Heart left ventricle (tissue), 16 donors: Measurements from ENCODE around the gene TENT5D. TPM values are rescaled to one million over a fixed set of nuclear protein-coding genes. Genes with fewer than 3 reads are reported as not detected.
"Not testable (repeated sequence)": the region's sequence is repeated elsewhere in the genome, so short reads cannot be mapped to it uniquely, and the experiment has no call there.

Experiments
- ATAC-seq, 4 donors: fragments of 200-7000 bp; cut with Tn5 transposase; one replicate each; pipeline ENCODE4 v1.9.1; 2020 to 2022; ENCODE audit warnings: moderate library complexity in 4 of 4, mild to moderate bottlenecking in 3 of 4, moderate number of reproducible peaks in 1 of 4
- DNase-seq, 5 donors: peaks; one replicate each; pipeline ENCODE4 v3.0.0-alpha.2; 2020
- H3K27ac ChIP-seq, 12 donors: fragments of 200-600 bp; sonication (generic) in 4 of 12; one replicate each; pipeline versions ENCODE4 v1.5.0 to v1.8.0; 2016 to 2022; ENCODE audit warnings: mild to moderate bottlenecking in 2 of 12
- H3K27me3 ChIP-seq, 9 donors: fragments of 200-600 bp; sonication (generic) in 2 of 9; one replicate each; pipeline versions ENCODE4 v1.5.1 to v1.8.0; 2016 to 2022; ENCODE audit warnings: mild to moderate bottlenecking in 3 of 9
- H3K36me3 ChIP-seq, 9 donors: fragments of 200-600 bp; sonication (generic) in 2 of 9; one replicate each; pipeline versions ENCODE4 v1.5.0 to v1.8.0; 2018 to 2022; ENCODE audit warnings: mild to moderate bottlenecking in 2 of 9
- H3K4me1 ChIP-seq, 12 donors: fragments of 200-600 bp; sonication (generic) in 4 of 12; one replicate each; pipeline versions ENCODE4 v1.5.0 to v1.8.0; 2016 to 2022; ENCODE audit warnings: mild to moderate bottlenecking in 3 of 12
- H3K4me3 ChIP-seq, 12 donors: fragments of 200-600 bp; sonication (generic) in 4 of 12; one replicate each; pipeline versions ENCODE4 v1.5.0 to v1.8.0; 2017 to 2022; ENCODE audit warnings: mild to moderate bottlenecking in 9 of 12, moderate library complexity in 4 of 12
- H3K9me3 ChIP-seq, 12 donors: fragments of 200-600 bp; sonication (generic) in 4 of 12; one replicate each; pipeline versions ENCODE4 v1.5.0 to v1.8.0; 2016 to 2022; ENCODE audit warnings: mild to moderate bottlenecking in 1 of 12
- CTCF ChIP-seq, 12 donors: fragments of 200-600 bp; sonication (generic) in 4 of 12; IDR thresholded peaks; one replicate each; pipeline versions ENCODE4 v1.5.0 to v1.8.0; 2018 to 2022; ENCODE audit warnings: antibody characterized with exemption in 12 of 12, mild to moderate bottlenecking in 5 of 12
- POLR2A ChIP-seq, 2 donors: fragments of 450-650 bp; IDR thresholded peaks; one replicate each; pipeline ENCODE4 v1.6.1; 2017; ENCODE audit warnings: antibody characterized with exemption in 2 of 2, mild to moderate bottlenecking in 2 of 2, moderate library complexity in 2 of 2
- WGBS, 4 donors: extraction: QIAGEN DNeasy Blood & Tissue Kit in 2 of 4; methylation state at CpG; one replicate each; pipeline versions ENCODE4 v1.1.5 to v1.1.7; 2013 to 2018; 5-methylcytosine and 5-hydroxymethylcytosine counted together
- intact Hi-C, 10 donors: fragments of 100-400 bp; cut with DNase I; formaldehyde crosslinking; loops; one replicate each; pipeline versions ENCODE4 v1.11.1 to v1.14.2; 2022
- long read RNA-seq, 3 donors: library from polyadenylated mRNA; unstranded; transcript quantifications; one replicate each; pipeline ENCODE4 v2.0.0, GENCODE V29; 2020 to 2021
- polyA plus RNA-seq, 2 donors: library from polyadenylated mRNA; stranded (reverse); fragments of 200-250 nt; gene quantifications; one replicate each; pipeline ENCODE4 v1.2.3, GENCODE V29; 2013
- total RNA-seq, 9 donors: library from RNA; depleted of rRNA in 2 of 9; stranded (reverse); fragments of >200 nt in 2 of 9; fragmentation: NEBNext Ultra II Directional in 3 of 9; extraction: Animal tissue kit (Norgen Biotek cat#: 25700) in 3 of 9; gene quantifications; one replicate each; pipeline versions ENCODE4 v1.1.0 to v1.2.4, GENCODE V29; 2016 to 2023
- donor health status: ischemic (EF 13 %, LVEDD 7.1; RV severe dilation, severe dysfunction).
- donor health status: healthy with polysubstance abuse.
- donor health status: DM: no; HTN: yes; CAD: no.
- donor health status: DM: no; HTN: no; CAD: no.
- donor health status: ischemic (EF 25% LVEDD 6.9; RV normal size, moderate dysfunction).
- donor health status: ischemic (EF 25% LVEDD 5.7; RV mildly dilated, moderate dysfunction).
- donor health status: healthy.
- donor health status: DM: yes; HTN: yes; CAD: no.
- donor health status: ischemic (EF 35%, LVEDD 5.7; RV mildly dilated, moderate dysfunction).
- donor health status: nonischemic (EF 11% LVEDD 7.7; RV severe dilation, severe dysfunction).
- donor health status: DM: yes; HTN: yes; CAD: no.
- donor health status: PGD.
- donor health status: ischemic (EF 29% LVEDD 5.4; RV normal size, mild dysfunction).
- donor health status: nonischemic (EF 23%, LVEDD 6.1; RV moderate dilation, normal function).

Gene TENT5D
- total RNA-seq (not detected), polyA plus RNA-seq (not detected)
- long read RNA-seq, donor 1 = 0 reads
- long read RNA-seq, donor 2 = 0 reads
- long read RNA-seq, donor 3, partial matches to known transcripts = 0 of 1 reads
- long read RNA-seq, donor 3, other reads (novel, unspliced or antisense) = 1 of 1 reads

DNA sequence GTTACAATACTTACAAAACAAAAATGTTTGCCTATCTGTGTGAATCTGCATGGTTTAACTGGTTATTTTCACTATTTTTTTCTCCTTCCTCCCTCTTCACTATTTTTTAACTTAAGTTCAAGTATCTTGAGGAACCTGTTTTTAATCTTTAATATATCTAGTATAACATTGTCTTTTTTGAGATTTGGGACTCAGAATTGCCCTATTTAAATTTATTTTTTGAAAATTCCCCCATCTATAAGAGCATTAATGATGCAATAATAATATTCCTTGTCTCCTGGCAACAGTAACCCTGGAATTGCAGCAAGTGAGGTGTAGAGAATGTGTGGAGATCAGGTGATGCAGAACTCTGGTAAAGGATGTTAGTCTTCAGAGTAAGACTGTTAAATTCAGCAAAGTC, at the start of gene TENT5D:
TENT5D (plus strand) TSS at position 301 of the 400 bp plus-strand sequence. CDS start 22,093 bp downstream, outside the sequence.
- Histone ChIP-seq H3K36me3 (no peaks in the 10 kb centered on the region), H3K9me3 (peaks cover 0 to 4% (median 0%) of the 10 kb centered on the region in 12 donors), H3K4me1 (no peaks in the 10 kb centered on the region), H3K27ac (no peak within 1 kb of the TSS), H3K4me3 (no peak within 1 kb of the TSS), H3K27me3 (no peaks in the 10 kb centered on the region)
- TF ChIP-seq CTCF (IDR thresholded peaks at IDR 0.05) (no peak), POLR2A (IDR thresholded peaks at IDR 0.05) (no peak)
- no peak for DNase-seq
- ATAC-seq = no peak
- intact Hi-C loops = no loop called here

DNA sequence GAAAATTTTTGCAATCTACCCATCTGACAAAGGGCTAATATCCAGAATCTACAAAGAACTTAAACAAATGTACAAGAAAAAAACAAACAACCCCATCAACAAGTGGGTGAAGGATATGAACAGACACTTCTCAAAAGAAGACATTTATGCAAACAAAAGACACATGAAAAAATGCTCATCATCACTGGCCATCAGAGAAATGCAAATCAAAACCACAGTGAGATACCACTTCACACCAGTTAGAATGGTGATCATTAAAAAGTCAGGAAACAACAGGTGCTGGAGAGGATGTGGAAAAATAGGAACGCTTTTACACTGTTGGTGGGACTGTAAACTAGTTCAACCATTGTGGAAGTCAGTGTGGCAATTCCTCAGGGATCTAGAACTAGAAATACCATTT, 34.6 kb upstream of the TENT5D start:
- intact Hi-C loops, H3K4me1 ChIP-seq, H3K4me3 ChIP-seq, H3K27ac ChIP-seq, H3K9me3 ChIP-seq, ATAC-seq, H3K36me3 ChIP-seq, H3K27me3 ChIP-seq, DNase-seq: not testable (repeated sequence)
- 59 to 87% (median 65%) methylated on average over 1 of the region's 1 CpG; no CpG with 5 or more reads in 1 of the 4 donors for WGBS, 4 donors

DNA sequence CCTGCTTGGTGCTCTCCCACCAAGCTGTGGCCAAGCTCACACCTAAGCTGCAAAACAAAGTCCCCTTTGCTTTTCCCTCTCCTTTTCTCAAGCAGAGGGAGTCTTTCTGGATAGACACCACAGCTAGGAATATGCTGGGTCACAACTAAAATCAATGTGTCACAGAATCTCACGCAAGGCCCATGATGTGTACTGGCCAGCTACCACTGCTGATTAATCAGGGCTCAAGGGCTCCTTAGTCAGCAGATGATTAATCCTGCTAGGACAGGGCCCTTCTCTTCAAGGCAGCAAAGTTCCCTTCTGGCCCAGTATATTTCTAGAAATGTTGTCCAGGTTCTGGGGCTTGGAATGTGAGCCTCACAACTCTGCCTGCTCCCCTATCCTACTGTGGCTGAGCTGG, 32.0 kb upstream of the TENT5D start:
- WGBS, 4 donors = 69 to 100% (median 79%) methylated on average over 1 of the region's 1 CpG
- no peaks in the 10 kb centered on the region for H3K9me3 ChIP-seq

DNA sequence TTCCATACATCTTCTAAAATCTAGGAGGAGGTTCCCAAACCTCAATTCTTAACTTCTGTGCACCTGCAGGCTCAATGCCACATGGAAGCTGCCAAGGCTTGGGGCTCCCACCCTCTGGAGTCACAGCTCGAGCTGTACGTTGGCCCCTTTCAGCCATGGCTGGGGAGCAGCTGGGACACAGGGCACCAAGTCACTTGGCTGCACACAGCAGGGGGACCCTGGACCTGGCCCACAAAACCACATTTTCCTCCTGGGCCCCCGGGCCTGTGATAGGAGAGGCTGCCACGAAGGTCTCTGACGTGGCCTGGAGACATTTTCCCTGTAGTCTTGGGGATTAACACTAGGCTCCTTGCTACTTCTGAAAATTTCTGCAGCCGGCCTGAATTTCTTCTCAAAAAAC, 8.2 kb upstream of the TENT5D start:
- Histone ChIP-seq H3K4me1 (no peaks in the 10 kb centered on the region), H3K4me3 (no peak overlapping the region), H3K27ac (no peak overlapping the region), H3K9me3 (peaks cover 0 to 3% (median 0%) of the 10 kb centered on the region in 12 donors), H3K36me3 (no peaks in the 10 kb centered on the region), H3K27me3 (no peaks in the 10 kb centered on the region)
- intact Hi-C loops = no loop called here
- WGBS, 4 donors = 65 to 77% (median 75%) methylated on average over 6 of the region's 6 CpGs
- no peak for TF ChIP-seq CTCF (IDR thresholded peaks at IDR 0.05)
- no peak for TF ChIP-seq POLR2A (IDR thresholded peaks at IDR 0.05)
- no peak for DNase-seq
- no peak for ATAC-seq

More for the DNA sequence above, 32.0 kb upstream of the TENT5D start:
- H3K27ac ChIP-seq = no peak overlapping the region
- DNase-seq (no peak), ATAC-seq (no peak)
- H3K36me3 ChIP-seq = no peaks in the 10 kb centered on the region
- H3K4me3 ChIP-seq = no peak overlapping the region
- intact Hi-C loops = no loop called here
- no peaks in the 10 kb centered on the region for H3K27me3 ChIP-seq
- TF ChIP-seq CTCF (IDR thresholded peaks at IDR 0.05) (no peak), POLR2A (IDR thresholded peaks at IDR 0.05) (no peak)
- H3K4me1 ChIP-seq = no peaks in the 10 kb centered on the region

DNA sequence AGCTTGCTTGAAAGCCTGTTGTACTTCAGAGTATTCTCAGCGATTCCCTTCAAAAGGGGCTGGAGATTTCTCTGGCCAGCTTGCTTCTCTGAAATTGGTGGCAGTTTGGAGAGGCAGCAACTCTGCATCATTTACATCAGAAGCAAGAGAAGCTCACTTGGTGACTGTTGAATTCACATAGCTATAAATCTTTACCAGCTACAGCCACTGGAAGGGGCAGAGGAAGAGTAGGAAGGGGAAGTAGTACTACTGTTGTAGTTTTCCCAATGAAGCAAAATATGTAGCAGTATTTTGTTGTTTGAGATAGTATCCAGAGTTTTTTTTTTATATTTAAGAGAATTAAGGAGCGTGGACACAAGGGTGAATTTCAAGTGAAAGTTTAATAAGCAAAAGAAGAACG, 2.8 kb downstream of the TENT5D start:
- H3K4me3 ChIP-seq = no peak overlapping the region
- intact Hi-C loops = no loop called here
- H3K4me1 ChIP-seq = no peaks in the 10 kb centered on the region
- ATAC-seq = no peak
- no peak for TF ChIP-seq POLR2A (IDR thresholded peaks at IDR 0.05)
- TF ChIP-seq CTCF (IDR thresholded peaks at IDR 0.05) = no peak
- WGBS, 4 donors = 49 to 71% (median 64%) methylated on average over 3 of the region's 3 CpGs
- DNase-seq = no peak
- H3K27ac ChIP-seq = no peak overlapping the region
- H3K9me3 ChIP-seq = peaks cover 0 to 17% (median 0%) of the 10 kb centered on the region in 12 donors
- no peaks in the 10 kb centered on the region for H3K27me3 ChIP-seq
- no peaks in the 10 kb centered on the region for H3K36me3 ChIP-seq
